T-helper 9 cell (primary cell): ENCODE measurements around the gene ERC2.

Experiments
- DNase-seq: peaks from one replicate; pipeline ENCODE4 v3.0.0-alpha.2; 2020

Gene ERC2

DNA sequence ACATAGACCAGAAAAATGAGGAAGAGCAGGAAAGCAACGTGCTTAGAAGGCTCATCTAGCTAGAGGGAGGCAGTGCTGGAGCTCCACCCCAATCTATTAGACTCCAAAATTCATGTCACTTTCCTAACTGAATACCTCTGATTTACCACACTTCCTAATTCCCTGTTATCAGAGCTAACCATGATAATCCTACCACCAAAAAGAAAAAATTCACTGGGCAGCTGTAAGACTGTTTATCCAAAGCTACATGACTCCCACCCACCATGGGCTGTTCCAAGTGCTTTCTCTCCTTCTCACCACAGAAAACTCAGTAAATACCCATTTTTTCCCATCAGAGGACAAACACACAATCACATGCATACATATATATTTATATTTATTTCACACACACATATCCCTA is 501.7 kb downstream of the ERC2 start:
- no peak for DNase-seq

DNA sequence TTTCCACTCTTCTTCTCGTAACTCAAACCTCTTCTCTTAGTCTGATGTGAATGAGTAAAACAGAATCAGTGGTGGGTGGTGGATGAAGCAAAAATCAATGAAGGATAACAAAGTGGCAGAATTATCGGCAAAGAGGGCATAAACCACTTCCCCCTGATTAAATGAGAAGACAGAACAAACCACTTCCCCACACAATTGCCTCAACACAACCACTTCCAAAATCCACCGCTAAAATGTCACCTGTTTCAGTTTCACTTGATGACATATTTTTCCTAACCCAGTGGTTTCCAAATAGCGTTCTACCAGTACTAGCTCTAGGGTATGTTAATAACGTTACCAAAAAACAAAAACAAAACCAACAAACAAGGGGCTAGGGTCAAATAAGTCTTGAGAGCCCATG is 502.5 kb downstream of the ERC2 start:
- no peak for DNase-seq

DNA sequence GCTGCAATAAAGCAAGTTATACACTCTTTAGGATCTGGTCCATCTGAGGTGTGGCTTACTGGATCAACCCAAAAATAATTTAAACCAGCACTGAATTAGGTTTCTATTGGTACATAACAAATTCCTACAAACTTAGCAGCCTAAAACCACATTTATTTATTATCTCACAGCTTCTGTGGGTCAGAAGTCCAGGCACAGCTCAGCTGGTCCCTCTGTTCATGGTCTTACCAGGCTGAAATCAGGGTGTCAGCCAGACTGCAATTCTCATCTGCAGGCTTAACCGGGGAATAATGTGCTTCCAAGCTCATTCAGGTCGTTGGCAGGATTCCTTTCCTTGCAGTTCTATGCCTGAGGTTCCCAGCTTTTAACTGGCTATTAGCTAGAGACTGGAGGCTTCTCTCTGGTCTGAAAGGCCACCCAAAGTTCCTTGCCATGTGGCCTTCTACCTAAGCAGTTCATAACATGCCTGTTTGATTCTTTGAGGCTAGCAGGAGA is 503.7 kb downstream of the ERC2 start:
- DNase-seq, result no peak

DNA sequence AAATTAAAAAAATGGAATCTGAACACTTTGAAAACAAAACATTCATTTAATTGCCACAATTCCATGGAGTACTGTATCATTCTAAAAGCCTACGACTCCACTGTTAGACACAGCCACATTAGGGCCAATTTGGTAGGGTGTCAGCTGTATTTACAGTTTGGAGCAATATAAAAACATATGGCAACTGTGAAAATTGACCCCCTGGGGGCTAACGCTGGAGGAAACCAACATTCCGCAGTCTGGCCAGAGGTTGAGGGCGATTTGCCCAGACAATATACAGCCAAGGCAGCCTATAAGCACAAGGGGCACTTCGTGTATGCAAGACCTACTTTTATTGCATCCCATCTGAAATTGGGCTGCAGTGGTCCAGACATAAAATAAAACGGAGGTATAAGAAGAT is 504.7 kb downstream of the ERC2 start:
- DNase-seq, result no peak

DNA sequence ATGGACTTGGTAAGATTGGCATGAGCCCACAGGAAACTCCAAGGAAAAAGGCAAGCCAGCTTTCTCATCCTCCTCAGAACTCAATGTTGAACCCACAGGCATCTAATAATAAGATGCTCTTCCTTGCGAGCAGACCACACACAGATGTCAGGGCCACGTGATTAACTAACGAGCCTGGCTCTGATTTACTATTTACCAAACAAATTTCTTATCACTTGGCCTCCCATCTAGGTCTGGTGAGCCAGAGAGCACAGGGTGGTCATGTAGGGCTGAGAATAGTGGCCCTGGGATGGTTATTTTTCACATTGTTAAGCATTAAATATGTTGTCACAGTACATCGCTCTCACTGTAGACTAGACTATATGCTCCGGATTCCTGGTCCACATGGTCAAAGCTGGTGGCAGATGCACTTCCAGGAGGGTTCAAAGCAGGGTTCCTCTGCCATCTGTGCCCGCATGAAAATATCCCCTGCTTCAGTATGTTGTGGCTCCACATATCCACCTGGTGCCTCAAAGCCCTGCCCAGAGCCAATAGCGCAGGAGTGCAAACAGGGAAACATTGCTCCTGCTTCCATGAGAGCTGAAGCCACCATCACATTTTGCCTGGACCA is 508.7 kb downstream of the ERC2 start:
- no peak for DNase-seq

DNA sequence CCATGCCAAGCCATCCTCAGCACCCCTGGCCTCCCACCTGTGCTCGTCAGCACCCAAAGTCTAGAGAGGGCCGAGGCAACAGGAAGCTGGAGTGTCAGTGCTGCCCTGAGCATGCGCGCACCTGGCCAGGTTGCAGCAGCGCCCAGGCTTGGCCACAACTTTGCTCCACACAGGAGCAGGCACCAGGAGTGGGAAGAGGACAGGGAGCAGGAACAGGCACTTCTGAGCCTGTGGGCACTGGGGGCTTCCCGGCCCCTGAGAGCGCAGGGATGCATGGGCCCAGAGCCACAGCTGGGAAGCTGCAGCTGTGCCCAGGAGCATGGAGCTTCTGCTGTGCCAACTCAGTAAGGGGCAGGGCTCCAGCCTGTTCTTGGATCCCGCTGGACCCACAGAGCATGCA is 509.7 kb downstream of the ERC2 start:
- DNase-seq, result no peak

DNA sequence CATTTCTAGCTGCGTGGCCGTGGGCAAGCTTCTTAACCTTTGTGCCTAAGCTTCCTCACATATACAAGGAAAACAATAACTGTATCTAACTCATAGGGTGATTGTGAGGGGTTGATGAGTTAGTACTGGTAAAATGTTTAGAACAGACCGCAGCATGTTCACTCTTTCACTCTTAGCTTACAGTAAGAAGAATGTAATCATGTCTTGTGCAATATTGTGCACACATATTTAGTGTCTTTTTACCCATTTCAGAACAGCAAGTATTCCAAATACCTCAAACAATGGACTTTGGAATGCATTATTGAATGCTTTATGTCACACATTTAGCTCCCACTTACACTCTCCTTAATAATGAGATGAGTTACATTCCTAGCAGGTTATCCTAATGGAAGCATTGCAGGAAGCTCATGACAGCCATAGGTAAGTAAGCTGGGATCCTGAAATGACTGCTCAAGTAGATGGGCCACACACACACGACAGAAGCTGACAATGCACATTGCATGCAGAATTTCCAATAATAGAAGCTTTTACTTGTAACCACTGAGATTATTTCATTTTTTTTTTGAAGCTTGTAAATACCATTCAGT is 512.3 kb downstream of the ERC2 start:
- DNase-seq, result no peak

DNA sequence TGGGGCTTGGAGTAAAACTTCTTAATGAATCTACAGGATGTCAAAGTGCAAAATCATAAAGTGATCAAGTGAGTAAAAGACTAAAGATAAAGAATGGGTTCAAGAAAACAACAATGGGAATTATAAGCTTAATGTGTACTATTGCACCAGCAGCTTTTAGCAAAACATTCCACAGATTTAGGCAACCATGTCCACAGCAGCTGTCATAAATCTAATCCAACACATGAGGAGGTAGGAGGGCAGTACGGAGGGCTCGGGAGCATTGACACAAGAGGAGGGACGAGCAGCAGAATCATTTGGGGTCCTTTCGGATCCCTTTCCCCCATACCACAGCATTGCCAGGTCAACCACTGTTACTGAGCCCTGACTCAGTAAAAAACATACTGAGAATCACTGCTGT is 516.9 kb downstream of the ERC2 start:
- no peak for DNase-seq

DNA sequence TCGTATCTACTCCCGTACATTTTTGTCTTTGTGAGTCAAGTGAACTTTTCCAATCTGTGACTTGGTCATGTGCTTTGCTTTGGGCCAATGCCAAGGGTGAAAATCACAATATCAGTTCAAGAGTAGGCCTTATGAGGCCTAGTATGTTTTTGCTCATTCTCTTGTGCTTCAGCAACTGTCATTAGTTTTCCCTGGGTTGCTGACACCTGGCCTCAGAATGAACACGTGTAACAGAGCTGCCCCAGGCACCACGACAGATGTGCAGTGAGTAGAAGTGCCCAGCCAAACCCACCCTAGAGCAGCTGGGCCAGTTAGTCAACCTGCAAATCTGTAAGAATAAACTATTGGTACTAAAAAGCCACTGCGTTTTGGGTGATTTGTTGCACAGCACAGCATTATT is 520.9 kb downstream of the ERC2 start:
- no peak for DNase-seq

DNA sequence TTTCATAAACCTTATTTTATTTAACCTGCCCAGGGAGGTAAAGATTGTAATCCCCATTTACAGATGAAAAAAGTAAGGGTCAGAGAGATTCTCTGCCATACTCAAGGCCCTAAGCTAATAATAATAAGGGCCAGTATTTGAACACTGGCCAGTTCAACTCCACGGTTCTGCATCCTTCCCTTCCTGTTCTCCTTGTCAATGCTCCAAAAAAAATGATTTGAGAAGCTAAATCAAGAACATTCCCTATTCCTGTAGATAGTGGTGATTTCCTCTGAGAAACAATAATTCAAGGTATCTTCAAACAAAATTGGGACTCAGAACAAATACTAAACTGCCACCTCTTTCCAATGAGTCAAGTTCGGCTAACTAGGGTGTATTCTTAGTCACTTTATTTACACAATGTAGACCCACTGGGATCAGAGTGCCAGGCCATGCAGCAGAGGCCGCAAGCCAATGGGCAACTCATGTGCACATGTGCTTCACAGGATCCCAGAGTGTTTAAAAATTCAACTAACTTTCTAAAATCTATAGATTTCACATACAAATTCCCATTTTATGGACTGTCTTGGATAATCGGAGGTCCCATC is 521.6 kb downstream of the ERC2 start:
- no peak for DNase-seq

DNA sequence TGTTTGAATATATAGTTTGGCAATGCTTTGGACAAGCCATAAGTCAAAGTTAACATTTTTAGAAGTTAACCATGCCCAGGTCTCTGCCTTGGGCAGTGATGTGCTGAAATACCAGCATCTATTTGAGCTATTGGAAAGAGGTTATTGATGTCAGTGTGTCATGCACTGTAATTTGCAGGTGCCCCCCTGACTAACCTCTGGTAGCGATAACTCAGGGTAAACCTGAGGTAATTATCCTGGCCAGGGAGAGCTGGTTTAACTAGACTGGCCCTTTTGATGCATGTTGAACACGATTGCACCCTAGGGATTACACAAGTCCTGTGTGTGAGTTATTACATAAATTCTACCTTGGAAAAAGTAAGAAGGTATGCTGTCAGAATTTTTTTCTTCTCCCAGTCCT is 525.4 kb downstream of the ERC2 start:
- DNase-seq, result no peak

DNA sequence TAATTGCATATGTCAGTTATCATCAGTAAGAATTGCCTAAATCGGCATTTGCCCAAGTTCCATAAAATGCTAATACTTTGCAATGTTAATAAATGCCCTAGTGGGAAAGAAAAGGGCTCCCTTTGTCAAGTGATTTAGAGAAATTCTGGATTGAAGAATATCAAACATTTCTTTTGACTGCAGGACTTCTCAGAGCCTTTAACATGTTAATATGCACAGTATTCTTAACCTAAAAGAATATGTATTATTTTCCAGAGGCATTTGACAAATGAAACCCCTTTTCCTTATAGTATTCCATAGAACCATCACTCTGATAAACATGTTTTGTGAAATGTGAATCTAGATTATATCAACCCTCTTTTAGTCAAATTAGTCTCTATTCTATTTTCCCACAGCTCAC is 529.0 kb downstream of the ERC2 start:
- DNase-seq, result no peak

DNA sequence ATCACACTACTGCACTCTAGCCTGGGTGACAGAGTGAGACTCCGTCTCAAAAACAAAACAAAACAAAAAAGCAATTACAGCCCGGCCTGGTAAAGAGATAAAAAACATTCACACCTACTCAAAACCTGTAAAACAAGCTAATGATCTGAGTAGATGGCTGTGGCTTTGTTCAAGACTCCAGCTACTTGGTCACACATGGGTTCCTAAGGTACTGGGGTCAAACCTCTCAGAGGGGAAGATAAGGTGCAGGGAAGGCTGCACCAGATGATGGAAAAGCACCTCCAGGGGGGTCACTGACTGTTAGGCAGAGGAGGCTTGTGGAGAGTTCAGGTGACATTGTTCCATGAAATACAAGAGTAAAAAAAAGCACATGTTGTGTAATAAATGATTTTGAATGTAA is 531.0 kb downstream of the ERC2 start:
- DNase-seq, result no peak

DNA sequence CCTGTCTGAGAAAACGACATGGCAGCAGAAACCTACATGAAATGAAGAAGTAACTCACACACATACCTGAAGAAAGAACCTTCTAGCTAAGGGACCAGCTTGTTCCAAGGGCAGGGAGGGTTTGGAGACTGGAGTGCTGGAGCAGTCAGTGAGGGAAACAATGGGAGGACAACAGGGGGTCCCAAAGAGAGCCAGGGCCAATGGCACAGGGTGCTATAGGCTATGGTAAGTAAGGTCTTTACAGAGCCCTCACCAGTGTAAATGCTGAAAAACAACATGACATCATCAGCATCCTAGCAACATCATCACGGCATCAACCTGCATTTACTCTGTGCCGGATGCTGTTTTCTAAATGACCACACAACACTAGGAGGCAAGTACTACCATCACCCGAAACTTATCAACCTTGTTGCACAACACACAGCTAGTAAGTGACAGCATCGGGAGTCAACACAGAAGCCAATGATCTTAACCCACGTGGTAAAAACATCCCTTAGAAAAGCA is 531.7 kb downstream of the ERC2 start:
- no peak for DNase-seq

DNA sequence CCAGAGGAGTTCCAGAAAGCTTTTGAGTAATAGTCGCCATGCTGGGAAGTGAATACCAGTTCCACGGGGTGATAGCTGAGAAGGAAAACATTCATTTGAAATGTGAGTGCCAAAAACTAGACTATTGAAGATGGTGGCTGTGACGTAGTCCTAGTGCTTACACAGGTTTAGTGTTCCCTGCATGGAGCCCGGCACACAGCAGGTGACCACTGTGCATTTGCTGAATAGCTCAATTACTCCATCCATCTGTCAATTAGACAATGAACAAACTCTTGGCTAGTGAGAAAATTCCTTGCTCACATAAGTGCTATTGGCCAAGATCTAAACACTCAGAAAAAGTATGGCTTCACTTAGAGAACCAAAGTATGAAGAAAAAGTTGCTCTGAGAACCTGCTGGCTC is 533.0 kb downstream of the ERC2 start:
- DNase-seq, result no peak

DNA sequence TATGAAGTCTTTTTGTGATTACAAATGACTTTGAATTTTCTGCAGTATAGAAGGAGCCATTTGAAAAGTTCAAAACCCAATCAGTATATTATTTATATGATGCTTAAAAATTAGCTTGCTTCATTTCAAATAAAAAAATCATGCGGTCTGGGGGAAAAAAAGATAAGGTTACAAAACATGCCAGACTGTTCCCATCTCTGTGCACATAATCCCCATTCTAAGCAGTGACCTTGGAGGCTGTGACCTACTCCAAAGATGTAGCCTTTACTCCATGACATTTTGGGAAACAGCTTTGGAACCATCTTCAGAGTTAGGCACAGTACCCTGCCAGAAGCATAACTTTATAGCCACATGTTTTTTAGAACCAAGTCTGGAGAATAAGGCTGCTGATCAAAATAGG is 533.5 kb downstream of the ERC2 start:
- no peak for DNase-seq

DNA sequence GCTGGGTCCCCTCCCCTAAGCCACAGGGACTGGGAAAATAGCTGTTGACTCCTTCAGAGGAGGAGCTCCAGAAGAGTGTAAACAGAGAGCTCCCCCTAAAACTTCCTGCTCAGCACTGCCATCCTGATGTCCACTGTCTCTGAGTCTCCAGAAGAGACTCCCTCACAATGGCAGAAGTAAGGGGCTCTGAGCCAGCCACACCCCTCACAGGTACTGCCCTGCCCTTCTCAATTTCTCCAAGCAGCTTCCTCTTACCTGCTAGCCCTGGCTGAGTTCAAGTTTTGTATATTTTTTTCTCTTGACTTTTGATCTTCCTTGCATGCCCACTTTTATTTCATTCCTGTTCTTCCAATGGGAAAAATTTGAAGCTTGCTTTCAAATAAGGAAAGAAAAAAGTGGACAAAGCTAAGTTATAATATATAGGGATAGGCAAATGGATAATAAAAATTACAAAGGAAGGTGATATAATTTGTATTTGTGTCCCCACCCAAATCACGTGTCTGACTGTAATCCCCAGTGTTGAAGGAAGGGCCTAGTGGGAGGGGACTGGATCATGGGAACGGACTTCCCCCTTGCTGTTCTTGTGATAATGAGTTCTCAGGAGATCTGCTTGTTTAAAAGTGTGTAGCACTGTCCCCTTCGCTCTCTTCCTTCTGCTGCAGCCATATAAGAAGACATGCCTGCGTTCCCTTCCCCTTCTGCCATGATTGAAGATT is 539.0 kb downstream of the ERC2 start:
- DNase-seq, result no peak

DNA sequence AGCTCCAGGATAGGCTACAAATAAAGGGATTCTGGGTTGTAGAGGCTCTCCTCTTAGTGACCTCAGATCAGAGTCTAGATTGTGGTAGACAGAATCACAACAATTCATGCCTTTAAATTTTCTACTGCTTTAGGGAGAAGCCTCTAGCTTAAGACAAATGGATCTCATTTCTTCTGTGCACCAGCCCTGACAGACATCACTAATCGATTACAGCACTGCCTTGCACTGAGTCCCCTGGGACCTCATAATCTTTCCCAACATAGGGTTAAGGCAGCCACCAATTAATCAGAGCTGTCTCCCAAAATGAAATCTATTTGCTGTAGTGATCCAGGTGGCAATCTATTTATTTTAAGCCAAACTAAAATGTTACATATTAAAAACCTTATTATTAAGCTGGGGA is 544.6 kb downstream of the ERC2 start:
- DNase-seq, result no peak

DNA sequence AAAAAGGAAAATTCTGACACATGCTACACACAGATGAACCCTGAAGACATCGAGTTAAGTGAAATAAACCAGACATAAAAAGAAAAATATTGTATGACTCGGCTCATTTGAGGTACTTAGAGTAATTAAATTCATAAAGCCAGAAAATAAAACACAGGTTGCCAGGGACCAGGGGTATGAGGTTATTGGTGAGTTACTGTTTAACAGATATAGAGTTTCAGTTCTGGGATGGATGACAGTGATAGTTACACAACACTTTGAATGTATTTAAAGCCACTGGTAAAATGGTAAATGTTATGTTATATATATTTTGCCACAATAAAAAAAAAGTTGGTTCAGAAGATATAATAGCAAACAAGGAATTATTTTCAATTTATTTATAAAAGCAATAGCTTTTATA is 545.1 kb downstream of the ERC2 start:
- no peak for DNase-seq

DNA sequence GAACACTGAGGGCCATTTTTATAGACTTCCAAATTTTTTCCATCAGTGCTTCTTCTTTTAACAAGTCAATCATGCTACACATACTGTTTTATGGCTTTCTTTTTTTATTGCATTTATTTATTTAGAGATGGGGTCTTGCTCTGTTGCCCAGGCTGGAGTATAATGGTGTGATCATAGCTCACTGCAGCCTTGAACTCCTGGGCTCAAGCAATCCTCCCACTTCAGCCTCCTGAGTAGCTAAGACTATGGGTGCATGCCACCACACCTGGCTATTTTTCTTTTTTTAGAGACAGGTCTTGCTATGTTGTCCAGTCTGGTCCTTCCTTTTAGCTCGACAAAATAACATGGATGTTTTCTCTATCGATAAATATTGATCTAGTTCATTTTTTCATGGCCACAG is 555.4 kb downstream of the ERC2 start:
- DNase-seq, result no peak

DNA sequence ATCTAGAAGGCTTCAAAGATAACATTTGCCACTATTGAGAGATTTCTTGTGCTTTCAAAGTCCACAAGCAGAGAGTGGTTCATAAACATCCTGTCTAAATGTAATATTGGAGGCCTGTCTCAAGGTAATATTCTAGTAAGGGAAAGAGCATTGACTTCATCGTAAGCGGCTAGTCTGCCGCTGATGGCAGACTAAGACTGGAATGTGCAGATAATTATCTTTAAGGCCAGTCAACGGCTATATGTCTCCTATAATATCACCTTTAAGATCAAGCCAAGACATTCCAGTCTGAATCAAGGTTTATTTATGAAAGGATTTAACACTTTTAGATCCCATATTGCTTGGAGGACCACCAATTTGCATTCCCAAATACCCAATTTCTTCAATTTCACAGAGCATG is 557.0 kb downstream of the ERC2 start:
- DNase-seq, result no peak

DNA sequence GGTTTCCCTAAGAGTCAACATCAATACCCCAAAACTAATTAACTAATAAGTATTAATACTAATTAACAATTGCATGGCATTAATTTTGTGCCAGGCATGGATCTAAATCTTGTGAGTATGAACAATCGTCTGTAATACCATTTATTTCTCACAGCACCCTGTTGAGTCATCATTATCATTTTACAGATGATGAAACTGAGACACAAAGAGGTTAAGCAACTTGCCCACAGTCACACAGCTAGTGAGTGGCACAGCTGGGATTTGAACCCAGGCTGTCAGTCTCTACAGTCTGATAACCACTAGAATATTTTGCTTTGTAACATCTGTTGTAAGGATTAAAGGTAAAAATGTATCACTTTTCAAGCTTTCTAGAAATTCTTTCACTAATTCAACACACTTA is 557.7 kb downstream of the ERC2 start:
- DNase-seq, result no peak

DNA sequence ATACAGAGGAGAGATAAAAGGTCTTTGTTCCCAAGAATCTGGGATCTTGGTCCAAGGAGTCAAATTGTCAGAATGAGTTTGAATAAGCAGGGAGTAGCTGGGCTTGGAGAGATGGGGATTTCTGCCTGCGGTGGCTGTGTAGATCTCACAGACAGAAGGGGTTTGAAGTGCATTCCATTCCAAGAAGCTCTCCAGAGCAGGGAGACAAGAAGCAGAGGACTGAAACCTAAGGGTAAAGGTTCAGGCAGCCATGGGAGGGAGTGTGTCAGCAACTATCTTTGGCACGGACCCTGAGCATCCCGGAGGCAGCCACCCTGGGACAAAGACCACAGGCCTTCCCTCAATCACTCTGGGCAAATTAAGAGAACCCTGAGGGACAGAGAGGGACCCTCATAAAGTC is 558.9 kb downstream of the ERC2 start:
- DNase-seq, result no peak

DNA sequence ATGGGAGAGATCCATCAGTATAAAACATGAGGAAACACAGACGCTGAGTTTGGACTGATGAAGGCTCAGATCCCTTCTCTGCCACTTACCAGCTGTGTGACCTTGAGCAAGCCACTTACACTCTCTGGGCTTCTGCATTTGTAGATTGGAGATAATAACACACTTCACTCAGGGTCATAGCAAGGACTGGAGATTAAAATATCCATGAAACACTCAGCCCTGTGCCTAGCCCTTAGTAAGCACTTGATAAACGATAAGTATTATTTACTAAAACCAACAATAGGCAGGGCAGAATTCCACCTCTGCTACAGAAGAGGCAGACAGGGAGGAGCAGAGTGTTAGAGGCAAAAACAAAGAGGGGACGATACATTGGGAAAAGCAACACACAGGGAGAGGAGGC is 560.7 kb downstream of the ERC2 start:
- DNase-seq, result no peak
